Breast epithelium (tissue), 3 donors: ENCODE data around the gene NTN5.

Experiments
- POLR2A ChIP-seq: fragments of 450-650 bp; IDR thresholded peaks from one replicate; pipeline ENCODE4 v1.6.1; 2016; ENCODE audit warnings: antibody characterized with exemption, mild to moderate bottlenecking, moderate library complexity
- POLR2AphosphoS5 ChIP-seq, 3 donors: sonication (generic); formaldehyde crosslinking; IDR thresholded peaks; one replicate each; pipeline ENCODE4 v1.6.1; 2017; ENCODE audit warnings: antibody characterized with exemption in 3 of 3
- TF ChIP-seq, protein P1 (sequence below), 3 donors: fragments of 450-650 bp; IDR thresholded peaks; one replicate each; pipeline ENCODE4 v1.5.1; 2016 to 2017; ENCODE audit warnings: antibody characterized with exemption in 3 of 3, mild to moderate bottlenecking in 3 of 3, moderate library complexity in 3 of 3

DNA sequence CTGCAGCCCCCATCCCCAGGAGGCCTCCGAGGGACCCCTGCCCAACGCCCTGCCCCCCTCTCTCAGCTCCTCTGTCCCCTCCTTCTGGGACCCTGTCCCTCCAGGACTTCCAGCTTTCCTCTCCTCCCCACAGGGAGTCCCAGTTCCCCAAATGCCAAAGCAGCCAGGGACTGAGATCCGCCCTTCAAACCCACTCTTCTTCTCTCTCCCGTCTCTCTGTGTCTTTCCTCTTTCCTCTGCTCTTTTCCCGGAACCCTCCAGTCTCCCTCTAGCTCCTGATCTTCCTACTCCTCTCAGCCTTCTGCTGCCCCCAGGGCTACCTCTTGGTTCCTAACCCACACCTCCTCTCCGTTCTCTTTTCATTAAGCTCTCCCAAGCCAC lies 27.2 kb downstream of the NTN5 start:
- TF ChIP-seq POLR2AphosphoS5 (IDR thresholded peaks at IDR 0.05) = no peak
- TF ChIP-seq POLR2A = no peak
- TF ChIP-seq, protein P1, sequence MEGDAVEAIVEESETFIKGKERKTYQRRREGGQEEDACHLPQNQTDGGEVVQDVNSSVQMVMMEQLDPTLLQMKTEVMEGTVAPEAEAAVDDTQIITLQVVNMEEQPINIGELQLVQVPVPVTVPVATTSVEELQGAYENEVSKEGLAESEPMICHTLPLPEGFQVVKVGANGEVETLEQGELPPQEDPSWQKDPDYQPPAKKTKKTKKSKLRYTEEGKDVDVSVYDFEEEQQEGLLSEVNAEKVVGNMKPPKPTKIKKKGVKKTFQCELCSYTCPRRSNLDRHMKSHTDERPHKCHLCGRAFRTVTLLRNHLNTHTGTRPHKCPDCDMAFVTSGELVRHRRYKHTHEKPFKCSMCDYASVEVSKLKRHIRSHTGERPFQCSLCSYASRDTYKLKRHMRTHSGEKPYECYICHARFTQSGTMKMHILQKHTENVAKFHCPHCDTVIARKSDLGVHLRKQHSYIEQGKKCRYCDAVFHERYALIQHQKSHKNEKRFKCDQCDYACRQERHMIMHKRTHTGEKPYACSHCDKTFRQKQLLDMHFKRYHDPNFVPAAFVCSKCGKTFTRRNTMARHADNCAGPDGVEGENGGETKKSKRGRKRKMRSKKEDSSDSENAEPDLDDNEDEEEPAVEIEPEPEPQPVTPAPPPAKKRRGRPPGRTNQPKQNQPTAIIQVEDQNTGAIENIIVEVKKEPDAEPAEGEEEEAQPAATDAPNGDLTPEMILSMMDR (IDR thresholded peaks at IDR 0.05) = no peak
